HepG2 (cell line): ENCODE data around the gene PCNT. TPM values are rescaled to one million over a fixed set of nuclear protein-coding genes. Genes with fewer than 3 reads are reported as not detected.

Experiments
- ATAC-seq: fragments of 200-7000 bp; cut with Tn5 transposase; 3 replicates; pipeline ENCODE4 v1.9.1; 2020; ENCODE audit warnings: mild to moderate bottlenecking, moderate library complexity
- BruUV-seq: library from RNA; stranded (reverse); fragments of 400-500 nt; replicated peaks from 2 replicates; lab custom pipeline; 2021; lab: Mats Ljungman, UMichigan
- CTCF ChIA-PET: fragments of 300-600 bp; formaldehyde crosslinking; extraction: SDS; loops from one replicate; lab custom pipeline; 2021; ENCODE audit warnings: low total read pairs, inconsistent platforms, low intra/inter-chr PET ratio; lab: Yijun Ruan, JAX
- POLR2A ChIA-PET: fragments of 350-600 bp; sonication (Branson Sonifier 250); formaldehyde crosslinking; loops from one replicate; lab custom pipeline; 2020; ENCODE audit warnings: antibody characterized with exemption, inconsistent platforms; lab: Yijun Ruan, JAX
- DNase-seq: peaks from one replicate; pipeline ENCODE4 v3.0.0-alpha.2; 2015; ENCODE audit warnings: low spot score
- FAIRE-seq: peaks from 3 replicates; lab custom pipeline; 2011; peaks lifted over from hg19 to GRCh38; lab: Jason Lieb, UNC
- H2AFZ ChIP-seq: one replicate; pipeline ENCODE4 v1.6.1; 2011; ENCODE audit warnings: low read length, inconsistent platforms
- H3K27ac ChIP-seq: fragments of 300-600 bp; 3 replicates; pipeline ENCODE4 v1.8.0; 2011; ENCODE audit warnings: mixed run types, mild to moderate bottlenecking, mixed read lengths, low read length, inconsistent platforms; ENCODE audit not compliant: insufficient read depth; ENCODE audit errors: extremely low read length
- H3K27me3 ChIP-seq, 2 experiments: fragments of 200-600 bp in 1 of 2; 2 replicates in 1 of 2; 3 replicates in 1 of 2; pipeline versions ENCODE4 v1.6.0 to v1.8.0; 2011; ENCODE audit warnings: low read length in 2 of 2, mild to moderate bottlenecking in 2 of 2, moderate library complexity in 2 of 2, inconsistent platforms in 1 of 2; ENCODE audit not compliant: insufficient read depth in 2 of 2, control insufficient read depth in 1 of 2
- H3K36me3 ChIP-seq, 2 experiments: fragments of 200-600 bp in 1 of 2; replicated peaks in 1 of 2; 2 replicates in 1 of 2; 3 replicates in 1 of 2; pipeline versions ENCODE4 v1.5.1 to v1.8.0; 2011; ENCODE audit warnings: low read length in 2 of 2, inconsistent platforms in 1 of 2; ENCODE audit not compliant: insufficient read depth in 2 of 2, control insufficient read depth in 1 of 2
- H3K4me1 ChIP-seq: 2 replicates; pipeline ENCODE4 v1.5.1; 2012; ENCODE audit warnings: low read length, inconsistent platforms; ENCODE audit not compliant: insufficient read depth
- H3K4me2 ChIP-seq: 2 replicates; pipeline ENCODE4 v1.6.0; 2011; ENCODE audit warnings: low read depth, low read length, inconsistent platforms
- H3K4me3 ChIP-seq, 3 experiments: fragments of 200-600 bp in 1 of 3; sonication (generic), shearing (Covaris generic) in 1 of 3; replicated peaks in 1 of 3; 2 replicates each; pipeline ENCODE4 v1.5.1; 2011 to 2016; ENCODE audit warnings: low read length in 3 of 3, inconsistent platforms in 2 of 3, low read depth in 2 of 3, mild to moderate bottlenecking in 2 of 3, control low read depth in 1 of 3, mixed read lengths in 1 of 3; ENCODE audit not compliant: insufficient read depth in 1 of 3
- H3K79me2 ChIP-seq: one replicate; pipeline ENCODE4 v1.6.1; 2011; ENCODE audit warnings: low read length, inconsistent platforms; ENCODE audit not compliant: insufficient read depth
- H3K9ac ChIP-seq: 2 replicates; pipeline ENCODE4 v1.6.0; 2011; ENCODE audit warnings: mild to moderate bottlenecking, low read depth, low read length, inconsistent platforms; ENCODE audit not compliant: insufficient read depth
- H3K9me3 ChIP-seq: 2 replicates; pipeline ENCODE4 v1.5.1; 2012; ENCODE audit warnings: mild to moderate bottlenecking, low read length
- H4K20me1 ChIP-seq: 2 replicates; pipeline ENCODE4 v1.6.0; 2011; ENCODE audit warnings: inconsistent platforms, mild to moderate bottlenecking, low read length, moderate library complexity; ENCODE audit not compliant: insufficient read depth
- AHR ChIP-seq: IDR thresholded peaks from 2 replicates; pipeline ENCODE4 v1.6.1; 2018; ENCODE audit warnings: missing genetic modification reagents, missing compliant biosample characterization
- NFAT5 ChIP-seq: sonication (generic); formaldehyde crosslinking; IDR thresholded peaks from 2 replicates; pipeline ENCODE4 v1.4.0; 2020; ENCODE audit warnings: missing genetic modification reagents
- NR2F2 ChIP-seq: IDR thresholded peaks from 2 replicates; pipeline ENCODE4 v1.6.1; 2012; ENCODE audit warnings: low read depth, inconsistent platforms, borderline replicate concordance
- SKI ChIP-seq: fragments of 450-650 bp; IDR thresholded peaks from one replicate; pipeline ENCODE4 v1.6.1; 2018; ENCODE audit warnings: mild to moderate bottlenecking; ENCODE audit not compliant: partially characterized antibody
- ZNF24 ChIP-seq: fragments of 450-650 bp; IDR thresholded peaks from 2 replicates; pipeline ENCODE4 v1.6.1; 2017; ENCODE audit warnings: antibody characterized with exemption, mild to moderate bottlenecking
- ZNF724P ChIP-seq: sonication (generic); formaldehyde crosslinking; IDR thresholded peaks from 2 replicates; pipeline ENCODE4 v1.8.0; 2022; ENCODE audit warnings: missing genetic modification reagents, borderline replicate concordance
- ZNF772 ChIP-seq: sonication (generic); formaldehyde crosslinking; IDR thresholded peaks from 2 replicates; pipeline ENCODE4 v1.5.0; 2020; ENCODE audit warnings: mild to moderate bottlenecking, missing genetic modification reagents
- WGBS: methylation state at CpG from one replicate; pipeline ENCODE4 v1.1.6; 2017; ENCODE audit warnings: low lambda C conversion rate; 5-methylcytosine and 5-hydroxymethylcytosine counted together
- in situ Hi-C: cut with HindIII; loops from 2 replicates; pipeline ENCODE4 v1.10.0; 2017; ENCODE audit warnings: low pct_unique_long_range_greater_than_20kb; ENCODE audit not compliant: extremely low pct_ligation_motif_present
- intact Hi-C: fragments of 100-400 bp; cut with micrococcal nuclease; formaldehyde crosslinking; loops from one replicate; pipeline ENCODE4 v1.10.0; 2022; ENCODE audit not compliant: unreplicated experiment
- polyA plus RNA-seq, 8 experiments: library from polyadenylated mRNA; depleted of rRNA in 3 of 8; stranded (reverse) in 7 of 8; unstranded in 1 of 8; fragments of >200 nt; fragmentation: Illumina TruSeq in 4 of 8; extraction: Trizol in 4 of 8; gene quantifications; 2 replicates each; pipeline versions ENCODE4 v1.2.1 to v1.2.3, GENCODE V29; 2011 to 2016; ENCODE audit warnings: low read depth in 4 of 8, missing spikeins in 1 of 8, mixed read lengths in 1 of 8; ENCODE audit not compliant: insufficient read depth in 1 of 8
- total RNA-seq, 5 experiments: library from RNA; depleted of rRNA; stranded (reverse); fragments of >200 nt; fragmentation: Illumina TruSeq; extraction: Trizol; gene quantifications; 2 replicates each; pipeline ENCODE4 v1.2.3, GENCODE V29; 2016; ENCODE audit warnings: low read depth in 1 of 5

PCNT gene
- total and polyA plus RNA-seq, 2 of the 13 experiments (the other 11 are each of a cell fraction or from before 2014, with no cell fraction given), result 5.6 to 12.4 TPM

- POLR2A ChIA-PET, result no interaction called here
Measured at GRCh38 chr21:46274797-46275390, 49.1 kb upstream of the PCNT start.

More at GRCh38 chr21:46274797-46275390, 49.1 kb upstream of the PCNT start:
- no peaks in the 10 kb centered on the region for H3K79me2 ChIP-seq
- no peak overlapping the region for H3K4me3 ChIP-seq
- BruUV-seq, result no TSS peak
- TF ChIP-seq AHR (CRISPR knock-in tag), result no peak
- TF ChIP-seq ZNF24, result no peak
- TF ChIP-seq SKI, result no peak
- TF ChIP-seq NFAT5 (CRISPR knock-in tag), result no peak
- TF ChIP-seq ZNF724P (CRISPR knock-in tag), result no peak
- TF ChIP-seq NR2F2, result no peak
- TF ChIP-seq ZNF772, result no peak
- no peaks in the 10 kb centered on the region for H3K4me1 ChIP-seq
- no peak for ATAC-seq
- FAIRE-seq, result no peak
- no peaks in the 10 kb centered on the region for H4K20me1 ChIP-seq
- WGBS, result 99% methylated on average over 11 of the region's 11 CpGs
- intact Hi-C loops (no loop called here), in situ Hi-C loops (no loop called here)
- H3K9ac ChIP-seq, result no peak overlapping the region
- no peak for DNase-seq
- H3K27me3 ChIP-seq, result no peaks in the 10 kb centered on the region
- CTCF ChIA-PET, result no interaction called here
- H3K27ac ChIP-seq, result no peak overlapping the region
- no peaks in the 10 kb centered on the region for H3K9me3 ChIP-seq
- H3K4me2 ChIP-seq, result no peak overlapping the region
- peaks cover 36 to 85% of the 10 kb centered on the region in 2 experiments for H3K36me3 ChIP-seq
- H2AFZ ChIP-seq, result no peak overlapping the region
